ENCODE results near the gene WNT4. TPM values are rescaled to one million over a fixed set of nuclear protein-coding genes. Genes with fewer than 3 reads are reported as not detected.

Gene WNT4
- total RNA-seq, 1 experiment from 2014 or later, result 0.92 TPM

GRCh38 chr1:22078133-22078532, 64.8 kb downstream of the WNT4 start:
- H3K4me1 ChIP-seq (ENCODE audit: control insufficient read depth, insufficient read depth, low read length), result peaks cover 18% of the 10 kb centered on the region
- no TSS peak for BruUV-seq (replicated peaks)

GRCh38 chr1:22077728-22078127, 65.2 kb downstream of the WNT4 start:
- ChIA-PET CTCF (no interaction called here), POLR2A (no interaction called here)
- no peak for ATAC-seq

More at GRCh38 chr1:22078133-22078532, 64.8 kb downstream of the WNT4 start:
- no peaks in the 10 kb centered on the region for H3K9me3 ChIP-seq (ENCODE audit: control insufficient read depth, insufficient read depth, low read depth, low read length)
- no peak for DNase-seq (ENCODE audit: low read depth, low spot score)
- POLR2A ChIA-PET, result no interaction called here
- H3K4me3 ChIP-seq (ENCODE audit: low read depth in 2 of 2, low read length in 2 of 2), result no peak overlapping the region
- peaks cover 30% of the 10 kb centered on the region for H3K36me3 ChIP-seq (ENCODE audit: control insufficient read depth, insufficient read depth, low read length)
- no peak overlapping the region for H3K27ac ChIP-seq (ENCODE audit: low read length)
- no peaks in the 10 kb centered on the region for H3K27me3 ChIP-seq (ENCODE audit: control insufficient read depth, insufficient read depth, low read length)
- intact Hi-C loops (cut with micrococcal nuclease; ENCODE audit: unreplicated experiment) (no loop called here), in situ Hi-C loops (cut with HindIII; ENCODE audit: low pct_unique_long_range_greater_than_20kb, low sequenced_read_pairs) (no loop called here)
- CTCF ChIA-PET, result no interaction called here
- TF ChIP-seq CTCF (IDR thresholded peaks at IDR 0.05) (no peak), REST (IDR thresholded peaks at IDR 0.05; ENCODE audit: insufficient read depth in 1 of 2, low read depth in 2 of 2, low read length in 1 of 2) (no peak), SIN3A (IDR thresholded peaks at IDR 0.05; ENCODE audit: borderline replicate concordance, insufficient read depth, low read depth, low read length) (no peak), POLR2AphosphoS5 (IDR thresholded peaks at IDR 0.05; ENCODE audit: low read depth, low read length) (no peak), TCF7L2 (IDR thresholded peaks at IDR 0.05; ENCODE audit: low read depth, low read length) (no peak)
- no peak for ATAC-seq

More at GRCh38 chr1:22077728-22078127, 65.2 kb downstream of the WNT4 start:
- Histone ChIP-seq H3K4me3 (ENCODE audit: low read depth in 2 of 2, low read length in 2 of 2) (no peak overlapping the region), H3K27ac (ENCODE audit: low read length) (no peak overlapping the region), H3K4me1 (ENCODE audit: control insufficient read depth, insufficient read depth, low read length) (peaks cover 19% of the 10 kb centered on the region), H3K36me3 (ENCODE audit: control insufficient read depth, insufficient read depth, low read length) (peaks cover 30% of the 10 kb centered on the region), H3K9me3 (ENCODE audit: control insufficient read depth, insufficient read depth, low read depth, low read length) (no peaks in the 10 kb centered on the region), H3K27me3 (ENCODE audit: control insufficient read depth, insufficient read depth, low read length) (no peaks in the 10 kb centered on the region)
- no peak for DNase-seq (ENCODE audit: low read depth, low spot score)
- no TSS peak for BruUV-seq (replicated peaks)
- TF ChIP-seq POLR2AphosphoS5 (IDR thresholded peaks at IDR 0.05; ENCODE audit: low read depth, low read length) (no peak), CTCF (IDR thresholded peaks at IDR 0.05) (no peak), REST (IDR thresholded peaks at IDR 0.05; ENCODE audit: insufficient read depth in 1 of 2, low read depth in 2 of 2, low read length in 1 of 2) (no peak), TCF7L2 (IDR thresholded peaks at IDR 0.05; ENCODE audit: low read depth, low read length) (no peak), SIN3A (IDR thresholded peaks at IDR 0.05; ENCODE audit: borderline replicate concordance, insufficient read depth, low read depth, low read length) (no peak)
- in situ Hi-C loops (cut with HindIII; ENCODE audit: low pct_unique_long_range_greater_than_20kb, low sequenced_read_pairs), result no loop called here
- intact Hi-C loops (cut with micrococcal nuclease; ENCODE audit: unreplicated experiment), result no loop called here
